Measurements from ENCODE around the gene COPS8.

COPS8 gene

DNA sequence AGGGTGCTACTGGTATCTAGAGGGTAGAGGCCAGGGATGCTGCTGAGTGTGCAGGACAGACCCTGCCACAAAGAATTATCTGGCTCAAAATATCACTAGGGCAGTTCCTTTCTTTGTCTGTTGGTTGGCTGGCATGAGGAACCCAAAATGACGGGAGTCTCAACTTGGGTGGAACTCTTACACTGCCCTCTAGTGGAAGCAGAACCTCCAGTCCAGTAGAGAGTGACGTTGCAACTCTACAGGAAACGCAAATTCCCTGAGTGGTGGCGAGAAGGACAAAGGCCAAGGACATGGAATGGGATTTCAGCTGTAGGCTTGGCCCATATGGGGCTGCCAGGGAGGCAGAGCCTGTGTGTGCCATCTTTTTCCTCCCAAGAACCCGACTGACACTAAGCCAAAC lies 47.1 kb downstream of the COPS8 start:
- no peak for FAIRE-seq

DNA sequence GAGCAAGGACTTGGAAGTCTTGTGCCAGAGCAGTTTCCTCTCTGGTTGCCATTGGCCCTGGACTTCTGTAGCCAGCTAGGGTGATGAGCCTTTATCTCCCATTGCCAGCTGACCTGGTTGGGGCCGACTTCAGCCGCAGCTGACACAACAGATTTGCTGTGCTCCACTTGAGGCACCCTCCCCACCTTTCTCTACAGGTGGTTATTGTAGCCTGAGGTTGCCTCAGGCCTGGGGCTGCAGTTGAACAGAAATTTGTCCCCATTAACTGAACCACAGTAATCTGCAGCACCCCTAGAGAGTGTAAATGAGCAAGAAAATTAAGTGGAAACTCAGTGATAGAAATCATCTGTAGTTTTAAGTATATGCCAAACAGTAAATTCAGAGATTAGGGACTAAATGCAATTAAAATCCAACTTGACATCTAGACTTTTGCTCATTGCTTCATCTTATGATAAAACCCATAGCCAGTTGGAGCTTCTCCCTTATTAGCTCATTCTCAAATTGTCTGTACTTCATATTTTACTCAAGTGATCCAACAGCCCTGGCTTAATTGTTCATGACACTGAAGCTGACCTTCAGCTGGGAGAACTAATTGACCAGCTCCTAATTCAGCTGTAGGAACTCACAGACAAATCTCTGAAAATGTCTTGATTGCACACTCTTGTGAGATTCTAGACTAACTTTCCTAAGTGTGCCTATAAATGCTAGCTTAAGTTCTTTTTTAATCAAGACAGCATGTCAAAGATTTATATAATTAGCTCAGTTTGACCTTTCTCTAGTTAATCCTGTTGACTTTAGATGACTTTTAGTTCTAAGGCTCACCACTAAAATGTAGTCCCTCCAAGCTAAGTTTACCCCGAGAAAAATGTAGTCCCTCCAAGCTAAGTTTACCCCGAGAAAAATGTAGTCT lies 48.9 kb downstream of the COPS8 start:
- no peak for FAIRE-seq

DNA sequence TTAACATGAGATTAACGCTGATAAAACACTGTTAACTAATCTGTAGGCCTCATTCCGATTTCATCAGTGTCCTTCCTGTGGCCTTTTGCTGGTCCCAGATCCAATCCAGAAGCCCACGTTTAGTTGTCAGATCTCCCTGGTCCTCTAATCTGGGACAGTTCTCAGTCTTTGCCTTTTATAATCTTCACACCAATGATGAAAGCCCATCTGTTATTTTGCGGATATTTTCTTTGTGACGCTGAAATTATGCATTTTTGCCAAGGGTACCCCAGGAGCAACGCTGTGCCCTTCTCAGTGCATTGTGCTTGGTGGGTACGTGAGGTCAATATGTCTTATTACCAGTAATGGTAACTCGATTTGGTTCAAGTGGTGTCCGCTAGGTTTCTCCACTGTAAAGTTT lies 51.1 kb downstream of the COPS8 start:
- FAIRE-seq: no peak

DNA sequence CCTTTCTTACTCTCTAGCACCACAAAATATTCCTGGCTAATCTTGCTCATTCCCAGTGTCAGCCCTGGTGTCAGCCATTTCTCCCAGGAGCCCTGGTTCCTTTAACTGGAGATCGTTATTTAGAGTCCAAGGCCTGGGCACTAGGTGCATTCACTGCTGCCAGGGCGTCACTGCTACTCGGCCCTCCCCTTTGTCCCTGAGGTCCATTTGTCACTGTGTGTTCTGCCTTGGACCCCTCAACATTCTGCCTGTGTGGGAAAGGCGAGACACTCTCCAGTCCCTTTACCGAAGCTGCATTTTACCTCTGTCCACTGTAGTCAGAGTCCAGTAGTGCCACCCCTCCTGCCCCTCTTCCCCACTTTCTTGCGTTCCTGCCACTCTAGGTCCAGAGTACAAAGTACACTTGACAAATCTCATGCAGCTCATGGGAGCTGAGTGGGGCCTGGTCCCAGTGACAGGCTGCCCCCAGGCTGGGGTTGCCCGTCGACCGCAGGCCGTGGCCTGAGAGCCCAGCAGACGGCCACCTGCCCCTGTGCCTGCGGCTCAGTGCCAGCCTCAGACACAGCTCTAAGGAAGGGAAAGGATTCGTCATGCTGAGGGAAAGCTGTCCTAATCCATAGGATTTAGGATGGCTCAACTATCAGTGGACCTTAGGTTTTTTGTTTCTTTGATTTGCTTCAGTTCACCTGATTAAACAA lies 52.1 kb downstream of the COPS8 start:
- FAIRE-seq: no peak

DNA sequence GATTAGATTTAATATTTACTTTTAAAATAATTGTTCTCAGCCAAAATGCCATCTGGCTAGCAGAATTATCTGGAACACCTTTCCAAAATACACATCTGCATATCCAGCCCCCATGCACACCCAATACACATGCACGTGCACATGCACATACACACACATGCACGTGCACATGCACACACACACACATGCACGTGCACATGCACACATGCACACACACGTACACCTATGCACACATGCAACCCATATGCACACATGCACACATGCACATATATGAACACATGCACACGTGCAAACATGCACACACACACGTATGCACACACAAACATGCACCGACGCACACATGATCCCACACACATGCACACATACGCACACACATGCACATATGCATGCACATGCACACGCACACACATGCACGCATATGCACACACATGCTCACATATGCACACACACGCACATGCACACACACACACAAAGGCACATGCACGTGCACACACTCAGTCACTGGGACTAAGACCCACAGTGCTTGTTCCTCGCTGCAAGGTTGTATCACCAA lies 53.5 kb downstream of the COPS8 start:
- FAIRE-seq: no peak

DNA sequence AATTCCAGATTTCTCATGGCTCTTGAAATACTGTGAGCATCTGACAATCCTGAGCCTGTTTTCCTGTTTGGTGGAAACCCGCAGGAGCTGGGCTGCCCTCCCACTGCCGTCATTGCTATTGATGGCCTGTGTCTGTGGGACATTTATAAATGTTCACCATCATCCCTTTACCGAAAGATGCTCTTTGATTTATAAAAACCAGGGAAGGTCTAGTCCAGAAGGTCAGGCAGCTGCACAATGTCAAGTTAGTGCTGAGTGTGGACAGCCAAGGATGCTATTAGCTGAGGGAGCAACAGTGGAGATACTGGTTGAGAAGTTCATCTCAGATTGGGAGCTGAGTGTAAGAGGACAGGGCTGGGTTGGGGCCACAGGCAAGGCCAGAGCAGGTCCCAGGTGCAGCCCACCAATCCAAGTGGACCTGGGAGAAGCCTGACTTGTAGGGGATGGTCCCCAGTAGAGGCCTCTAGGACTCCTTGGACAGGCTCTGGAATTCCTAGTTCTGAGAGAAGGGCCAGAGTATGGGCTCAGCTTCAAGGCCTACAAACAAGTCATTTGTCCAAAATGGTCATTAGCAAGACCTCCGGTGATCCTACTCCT lies 55.1 kb downstream of the COPS8 start:
- FAIRE-seq: no peak

DNA sequence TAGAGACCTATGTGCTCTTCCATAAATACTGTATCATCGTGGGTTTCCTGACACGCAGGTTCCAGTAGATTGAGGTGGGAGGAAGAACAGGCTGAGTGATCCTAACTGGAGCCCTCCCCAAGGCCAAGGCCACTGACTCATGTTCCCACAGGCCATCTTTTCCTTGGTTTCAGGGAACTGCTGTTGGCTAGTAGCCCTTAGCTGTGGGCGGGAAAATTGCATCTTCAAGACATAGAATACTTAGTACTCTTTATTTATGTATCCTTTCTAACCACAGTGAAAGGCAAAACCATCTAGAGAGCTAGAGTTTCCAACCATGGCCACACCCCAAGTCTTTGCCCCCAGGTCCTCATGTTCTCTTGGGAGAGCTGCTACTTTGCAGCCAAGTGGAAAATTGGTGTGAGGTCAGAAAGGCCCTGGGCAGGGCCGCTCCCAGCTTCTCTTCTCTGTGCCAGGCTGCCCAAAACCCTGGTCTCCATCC lies 55.9 kb downstream of the COPS8 start:
- FAIRE-seq: no peak

DNA sequence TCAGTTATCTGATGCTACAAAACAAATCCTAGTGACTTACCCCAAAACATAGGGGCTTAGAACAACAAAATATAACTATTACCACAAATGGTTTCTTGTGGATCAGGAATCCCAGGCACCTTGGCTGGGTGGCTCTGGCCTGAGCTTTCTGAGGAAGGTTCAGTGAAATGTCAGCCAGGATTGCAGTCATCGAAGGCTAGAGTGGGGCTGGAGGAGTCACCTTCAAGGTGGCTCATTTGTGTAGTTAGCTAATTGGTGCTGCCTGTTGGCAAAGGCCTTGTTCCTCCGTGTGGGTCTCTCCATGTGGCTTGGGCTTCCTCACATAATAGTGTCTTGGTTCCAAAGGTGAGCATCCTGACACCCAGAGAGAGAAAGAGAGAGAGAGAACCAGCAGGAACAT lies 57.4 kb downstream of the COPS8 start:
- FAIRE-seq: no peak

DNA sequence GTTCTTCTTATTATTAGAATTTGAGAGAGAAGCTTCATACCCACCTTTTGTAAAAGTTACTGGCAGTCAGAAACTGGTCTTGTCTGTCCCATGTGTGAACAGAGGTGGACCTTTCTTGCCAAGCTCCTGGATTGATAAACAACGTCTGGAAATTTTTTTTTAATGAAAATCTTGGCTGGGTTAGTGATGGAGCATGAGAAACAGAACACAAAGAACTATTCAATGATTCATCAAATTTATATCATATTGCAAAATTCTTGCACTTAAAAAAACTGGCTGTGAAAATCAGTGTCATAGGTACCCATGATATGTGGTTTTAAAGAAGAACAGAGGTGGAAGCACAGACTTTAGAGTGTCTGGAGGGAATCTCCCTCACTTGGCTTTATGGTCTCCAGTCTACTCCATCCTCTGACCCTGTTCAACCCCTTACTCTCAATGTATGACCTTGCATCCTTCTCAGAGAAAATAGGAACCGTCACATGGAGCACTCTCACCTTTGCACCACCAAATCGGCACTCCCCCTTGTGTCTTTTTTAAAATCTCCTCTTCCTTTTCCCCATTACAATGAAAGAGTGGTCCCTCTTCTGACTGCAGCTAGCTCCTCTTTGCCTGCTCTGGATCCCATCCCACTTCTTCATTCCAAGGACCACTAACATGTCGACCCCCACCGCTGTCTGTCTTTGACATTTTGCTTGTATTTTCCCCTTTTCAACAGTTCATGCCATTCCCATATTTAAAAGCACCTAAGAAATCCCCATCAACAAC lies 58.2 kb downstream of the COPS8 start:
- FAIRE-seq: no peak

DNA sequence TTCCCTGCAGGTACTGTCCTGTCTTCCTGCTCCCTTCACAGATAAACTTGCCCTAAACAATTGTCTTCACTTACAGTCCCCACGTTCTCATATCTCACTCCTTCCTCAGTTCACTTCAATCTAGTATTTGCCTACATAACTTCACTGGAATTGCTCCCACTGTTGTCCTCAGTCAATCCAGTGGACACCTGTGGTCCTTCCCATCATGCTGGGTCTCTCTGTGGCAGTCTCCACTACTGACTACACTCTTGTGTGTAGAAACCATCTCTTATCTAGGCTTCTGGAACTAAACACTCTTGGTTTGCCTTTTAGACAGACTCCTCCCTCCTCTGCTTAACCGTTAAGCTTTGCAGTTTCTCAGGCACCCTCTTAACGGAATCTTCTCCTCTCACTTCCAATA lies 58.8 kb downstream of the COPS8 start:
- no peak for FAIRE-seq

DNA sequence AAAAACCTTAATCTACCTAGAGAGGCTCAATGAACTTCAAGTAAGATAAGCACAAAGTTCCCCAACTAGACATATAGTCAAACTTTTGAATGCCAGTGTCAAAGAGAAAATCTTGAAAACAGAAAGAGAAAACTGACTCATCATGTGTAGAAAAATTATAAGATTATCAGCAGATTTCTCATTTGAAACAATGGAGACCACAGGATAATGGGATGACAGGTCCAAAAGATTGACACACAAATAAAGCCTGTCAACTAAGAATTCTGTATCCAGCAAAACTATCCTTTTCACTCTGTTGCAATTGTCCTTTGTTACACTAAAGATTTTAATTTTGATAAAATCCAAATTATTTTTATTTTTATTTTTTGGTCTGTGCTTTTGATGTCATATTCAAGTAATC lies 61.6 kb downstream of the COPS8 start:
- FAIRE-seq: no peak

DNA sequence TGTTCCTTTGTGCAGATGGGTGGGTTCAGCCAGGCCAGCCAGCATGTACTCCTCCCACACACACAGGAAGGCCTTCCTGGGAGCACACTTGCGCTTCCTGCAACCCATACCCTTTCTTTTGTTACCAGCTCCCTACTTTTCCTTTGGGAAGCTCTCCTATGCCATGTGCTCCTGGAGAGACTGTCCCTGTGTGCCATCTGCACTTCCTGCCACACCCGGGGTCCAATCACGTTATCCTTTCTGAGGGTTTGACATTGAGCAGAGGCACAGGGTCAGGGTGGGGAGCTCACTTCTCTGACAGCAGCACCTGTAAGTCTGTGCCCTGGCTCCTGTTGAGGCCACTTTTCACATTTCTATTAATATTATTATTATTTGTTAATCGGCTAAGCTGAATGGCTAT lies 62.9 kb downstream of the COPS8 start:
- FAIRE-seq: no peak

DNA sequence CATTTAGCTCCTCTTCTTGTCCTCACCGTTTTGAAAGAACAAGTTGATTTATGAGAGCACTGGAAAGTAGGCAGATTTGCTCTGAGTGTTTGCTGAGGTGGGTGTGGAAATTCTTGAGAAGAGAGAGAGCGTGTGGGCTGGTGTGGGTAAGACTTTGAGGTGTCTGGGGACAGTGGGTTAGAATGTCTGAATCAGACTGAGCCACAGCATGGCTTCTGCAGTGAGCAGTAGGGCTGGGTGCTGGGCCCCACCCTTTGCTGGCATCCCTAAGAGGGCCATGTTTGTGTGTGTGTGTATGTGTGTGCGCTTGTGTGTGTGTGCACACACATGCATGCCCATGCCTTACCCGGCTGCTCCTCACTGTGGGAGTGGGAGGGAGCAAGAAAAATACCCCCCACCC lies 63.7 kb downstream of the COPS8 start:
- no peak for FAIRE-seq

All from colon (tissue), 2 donors.